ENCODE results near the gene CHAC1. TPM values are rescaled to one million over a fixed set of nuclear protein-coding genes. Genes with fewer than 3 reads are reported as not detected.
"Not testable (repeated sequence)": the region's sequence is repeated elsewhere in the genome, so short reads cannot be mapped to it uniquely, and the experiment has no call there.

CHAC1 gene
- total RNA-seq, 4 donors from 2014 or later, result 0.60 to 6.7 (median 2.5) TPM

DNA sequence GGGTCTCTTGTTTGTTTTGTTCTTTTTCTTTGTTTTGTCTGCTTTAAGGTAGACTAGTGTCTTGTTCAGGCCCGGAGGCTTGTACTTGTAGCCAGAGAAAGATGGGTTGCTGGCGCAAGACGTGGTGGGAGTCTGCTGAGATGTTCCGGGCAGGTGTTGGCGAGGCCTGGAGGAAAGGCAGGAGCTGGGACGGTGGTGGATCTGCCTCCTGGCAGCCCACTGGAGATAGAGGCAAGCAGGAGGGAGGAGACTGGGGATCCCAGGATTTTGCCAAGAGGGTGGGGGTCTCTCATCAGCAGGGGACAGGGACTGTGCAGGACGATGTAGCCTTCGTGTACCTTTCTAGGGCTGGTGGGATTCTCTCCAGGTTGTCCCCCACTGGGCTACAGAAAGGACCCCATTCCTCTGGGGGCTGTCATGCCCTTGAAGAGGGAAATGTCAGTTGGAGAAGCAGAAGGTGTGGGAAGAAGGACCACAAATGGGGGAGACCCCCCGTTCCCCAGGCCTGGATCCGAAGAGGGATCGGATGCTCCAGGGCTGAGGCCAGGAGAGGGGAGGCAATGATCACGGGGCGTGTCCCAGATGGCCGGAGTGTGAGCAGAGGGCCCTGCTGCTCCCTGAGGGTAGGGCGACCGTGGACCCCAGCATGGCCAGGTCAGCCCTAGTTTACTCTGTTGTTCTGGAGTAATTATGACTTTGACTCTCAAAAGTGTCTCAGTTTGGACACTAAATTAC is 7.0 kb downstream of the CHAC1 start:
- intact Hi-C loops (cut with DNase I; ENCODE audit: low total_unique reads), result no loop called here
- Histone ChIP-seq H3K27ac (peak overlapping the region in 3 of 4 donors; percentile 65 to 72 (median 65)), H3K9me3 (no peaks in the 10 kb centered on the region), H3K36me3 (no peaks in the 10 kb centered on the region), H3K4me3 (no peak overlapping the region), H3K4me1 (peaks cover 2 to 22% (median 11%) of the 10 kb centered on the region in 4 donors), H3K27me3 (no peaks in the 10 kb centered on the region)
- WGBS, 2 donors (ENCODE audit: low coverage in 1 of 2), result 83 to 97% methylated on average over 5 to 16 of the region's 16 CpGs
- in situ Hi-C loops (cut with MboI; ENCODE audit: low pct_ligation_motif_present in 1 of 4, low pct_unique_long_range_greater_than_20kb in 1 of 4, low sequenced_read_pairs in 3 of 4), result no loop called here
- TF ChIP-seq POLR2AphosphoS5 (IDR thresholded peaks at IDR 0.05) (no peak), CTCF (IDR thresholded peaks at IDR 0.05) (no peak), POLR2A (IDR thresholded peaks at IDR 0.05) (no peak), EP300 (IDR thresholded peaks at IDR 0.05; ENCODE audit: low read depth) (no peak)
- DNase-seq, result no peak

GRCh38 chr15:40960925-40961324 is 7.7 kb downstream of the CHAC1 start:
- Histone ChIP-seq H3K36me3 (no peaks in the 10 kb centered on the region), H3K9me3 (no peaks in the 10 kb centered on the region), H3K27me3 (no peaks in the 10 kb centered on the region), H3K4me3 (no peak overlapping the region), H3K4me1 (peaks cover 2 to 22% (median 11%) of the 10 kb centered on the region in 4 donors), H3K27ac (peak overlapping the region in 3 of 4 donors; percentile 65 to 72 (median 65))
- peak; percentile 79 for DNase-seq
- WGBS, 2 donors (ENCODE audit: low coverage in 1 of 2), result 53 to 57% methylated on average over 3 to 11 of the region's 11 CpGs
- intact Hi-C loops (cut with DNase I; ENCODE audit: low total_unique reads) (no loop called here), in situ Hi-C loops (cut with MboI; ENCODE audit: low pct_ligation_motif_present in 1 of 4, low pct_unique_long_range_greater_than_20kb in 1 of 4, low sequenced_read_pairs in 3 of 4) (no loop called here)
- TF ChIP-seq CTCF (IDR thresholded peaks at IDR 0.05) (peak in 2 of 5 experiments; percentile 15 to 30), POLR2A (IDR thresholded peaks at IDR 0.05) (peak; percentile 59), EP300 (IDR thresholded peaks at IDR 0.05; ENCODE audit: low read depth) (no peak), POLR2AphosphoS5 (IDR thresholded peaks at IDR 0.05) (peak in 1 of 3 donors; percentile 43)

DNA sequence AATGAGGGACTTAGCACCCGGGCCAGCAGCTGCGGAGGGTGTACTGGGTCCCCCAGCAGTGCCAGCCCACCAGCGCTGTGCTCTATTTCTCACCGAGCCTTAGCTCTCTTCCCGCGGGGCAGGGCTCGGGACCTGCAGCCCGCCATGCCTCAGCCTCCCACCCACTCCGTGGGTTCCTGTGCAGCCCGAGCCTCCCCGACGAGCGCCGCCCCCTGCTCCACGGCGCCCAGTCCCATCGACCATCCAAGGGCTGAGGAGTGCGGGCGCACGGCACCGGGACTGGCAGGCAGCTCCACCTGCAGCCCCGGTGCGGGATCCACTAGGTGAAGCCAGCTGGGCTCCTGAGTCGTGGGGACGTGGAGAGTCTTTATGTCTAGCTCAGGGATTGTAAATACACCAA is 8.5 kb downstream of the CHAC1 start:
- DNase-seq; H3K36me3 ChIP-seq; in situ Hi-C loops (cut with MboI; ENCODE audit: low pct_ligation_motif_present in 1 of 4, low pct_unique_long_range_greater_than_20kb in 1 of 4, low sequenced_read_pairs in 3 of 4); intact Hi-C loops (cut with DNase I; ENCODE audit: low total_unique reads); H3K4me3 ChIP-seq; H3K9me3 ChIP-seq; H3K27ac ChIP-seq; H3K27me3 ChIP-seq: not testable (repeated sequence)
- peaks cover 2 to 22% (median 10%) of the 10 kb centered on the region in 4 donors for H3K4me1 ChIP-seq
- 98% methylated on average over 18 of the region's 25 CpGs; no CpG with 5 or more reads in 1 of the 2 donors for WGBS, 2 donors (ENCODE audit: low coverage in 1 of 2)

DNA sequence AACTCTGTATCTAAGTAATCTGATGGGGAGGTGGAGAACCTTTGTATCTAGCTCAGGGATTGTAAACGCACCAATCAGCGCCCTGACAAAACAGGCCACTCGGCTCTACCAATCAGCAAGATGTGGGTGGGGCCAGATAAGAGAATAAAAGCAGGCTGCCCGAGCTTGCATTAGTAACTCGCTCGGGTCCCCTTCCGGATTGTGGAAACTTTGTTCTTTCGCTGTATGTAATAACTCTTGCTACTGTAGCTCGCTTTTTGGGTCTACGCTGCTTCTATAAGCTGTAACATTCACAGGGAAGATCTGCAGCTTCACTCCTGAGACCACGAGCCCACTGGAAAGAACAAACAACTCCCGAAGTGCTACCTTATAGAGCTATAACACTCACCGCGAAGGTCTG is 9.0 kb downstream of the CHAC1 start:
- H3K36me3 ChIP-seq; H3K27me3 ChIP-seq; H3K4me3 ChIP-seq; in situ Hi-C loops (cut with MboI; ENCODE audit: low pct_ligation_motif_present in 1 of 4, low pct_unique_long_range_greater_than_20kb in 1 of 4, low sequenced_read_pairs in 3 of 4); intact Hi-C loops (cut with DNase I; ENCODE audit: low total_unique reads); H3K9me3 ChIP-seq; H3K27ac ChIP-seq; DNase-seq: not testable (repeated sequence)
- 96% methylated on average over 14 of the region's 14 CpGs; no CpG with 5 or more reads in 1 of the 2 donors for WGBS, 2 donors (ENCODE audit: low coverage in 1 of 2)
- peaks cover 2 to 17% (median 7%) of the 10 kb centered on the region in 4 donors for H3K4me1 ChIP-seq

GRCh38 chr15:40963201-40963600 is 9.9 kb downstream of the CHAC1 start:
- H3K4me3 ChIP-seq, result no peak overlapping the region
- intact Hi-C loops (cut with DNase I; ENCODE audit: low total_unique reads), result no loop called here
- in situ Hi-C loops (cut with MboI; ENCODE audit: low pct_ligation_motif_present in 1 of 4, low pct_unique_long_range_greater_than_20kb in 1 of 4, low sequenced_read_pairs in 3 of 4), result no loop called here
- no peak for DNase-seq
- H3K4me1 ChIP-seq, result peaks cover 2 to 11% (median 6%) of the 10 kb centered on the region in 4 donors
- H3K9me3 ChIP-seq, result no peaks in the 10 kb centered on the region
- H3K36me3 ChIP-seq, result no peaks in the 10 kb centered on the region
- WGBS, 2 donors (ENCODE audit: low coverage in 1 of 2), result 89 to 92% methylated on average over 2 to 12 of the region's 12 CpGs
- TF ChIP-seq POLR2A (IDR thresholded peaks at IDR 0.05), result no peak
- TF ChIP-seq EP300 (IDR thresholded peaks at IDR 0.05; ENCODE audit: low read depth), result no peak
- no peak for TF ChIP-seq POLR2AphosphoS5 (IDR thresholded peaks at IDR 0.05)
- no peak for TF ChIP-seq CTCF (IDR thresholded peaks at IDR 0.05)
- no peak overlapping the region for H3K27ac ChIP-seq
- H3K27me3 ChIP-seq, result no peaks in the 10 kb centered on the region

Measured in transverse colon (tissue), 4 donors.